Muscle of leg (tissue), 11 donors: ENCODE data around the gene TEDDM1. TPM values are rescaled to one million over a fixed set of nuclear protein-coding genes. Genes with fewer than 3 reads are reported as not detected.
A peak's percentile ranks its signal among the peaks of the same experiment; 100 is the strongest.

Experiments
- DNase-seq: peaks from one replicate; pipeline ENCODE4 v3.0.0; 2013
- H3K27ac ChIP-seq: one replicate; pipeline ENCODE4 v1.5.1; 2013; ENCODE audit warnings: mild to moderate bottlenecking, low read length, control low read depth
- H3K27me3 ChIP-seq: one replicate; pipeline ENCODE4 v1.6.1; 2013; ENCODE audit warnings: low read length; ENCODE audit not compliant: control insufficient read depth, insufficient read depth
- H3K36me3 ChIP-seq: one replicate; pipeline ENCODE4 v1.6.1; 2013; ENCODE audit warnings: low read length; ENCODE audit not compliant: control insufficient read depth, insufficient read depth
- H3K4me1 ChIP-seq: one replicate; pipeline ENCODE4 v1.6.1; 2013; ENCODE audit warnings: low read length; ENCODE audit not compliant: control insufficient read depth, insufficient read depth
- H3K4me3 ChIP-seq: one replicate; pipeline ENCODE4 v1.5.1; 2013; ENCODE audit warnings: low read length, control low read depth
- H3K9me3 ChIP-seq: replicated peaks from 2 replicates; pipeline ENCODE4 v1.6.1; 2013; ENCODE audit warnings: low read depth, low read length; ENCODE audit not compliant: control insufficient read depth
- WGBS: methylation state at CpG from one replicate; pipeline ENCODE4 v1.1.5; 2013; ENCODE audit warnings: missing lambda C conversion rate; ENCODE audit not compliant: insufficient coverage; 5-methylcytosine and 5-hydroxymethylcytosine counted together
- polyA plus RNA-seq, 8 donors: library from polyadenylated mRNA; unstranded; fragments of 120-200 nt; gene quantifications; one replicate each; pipeline versions ENCODE4 v1.2.1 to v1.2.3, GENCODE V29; 2013; ENCODE audit warnings: inconsistent platforms in 1 of 8, low replicate concordance in 1 of 8; ENCODE audit not compliant: insufficient read length in 8 of 8, insufficient read depth in 1 of 8
- total RNA-seq: library from RNA; stranded (reverse); fragments of 120-200 nt; gene quantifications from one replicate; pipeline ENCODE4 v1.2.4, GENCODE V29; 2013

TEDDM1 gene
- total and polyA plus RNA-seq, 9 donors: 0.14 TPM; not detected in 8

DNA sequence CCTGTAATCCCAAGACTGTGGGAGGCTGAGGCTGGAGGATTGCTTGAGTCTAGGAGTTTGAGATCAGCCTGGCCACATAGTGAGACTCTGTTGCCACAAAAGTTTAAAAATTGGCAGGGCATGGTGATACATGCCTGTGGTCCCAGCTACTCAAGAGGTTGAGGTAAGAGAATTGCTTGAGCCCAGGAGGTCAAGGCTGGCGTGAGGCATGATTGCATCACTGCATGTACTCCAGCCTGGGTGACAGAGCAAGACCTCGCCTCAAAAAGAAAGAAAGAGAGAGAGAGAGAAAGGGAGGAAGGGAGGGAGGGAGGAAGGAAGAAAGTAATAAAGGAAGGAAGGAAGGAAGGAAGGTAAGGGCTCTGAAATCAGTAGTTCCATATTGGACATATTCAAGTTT, 33.9 kb downstream of the TEDDM1 start:
- WGBS: 100% methylated on average over 1 of the region's 2 CpGs
- H3K27ac ChIP-seq: no peak overlapping the region
- H3K36me3 ChIP-seq: no peaks in the 10 kb centered on the region
- no peaks in the 10 kb centered on the region for H3K9me3 ChIP-seq
- no peaks in the 10 kb centered on the region for H3K27me3 ChIP-seq
- DNase-seq: no peak
- peaks cover 10% of the 10 kb centered on the region for H3K4me1 ChIP-seq
- H3K4me3 ChIP-seq: no peak overlapping the region

DNA sequence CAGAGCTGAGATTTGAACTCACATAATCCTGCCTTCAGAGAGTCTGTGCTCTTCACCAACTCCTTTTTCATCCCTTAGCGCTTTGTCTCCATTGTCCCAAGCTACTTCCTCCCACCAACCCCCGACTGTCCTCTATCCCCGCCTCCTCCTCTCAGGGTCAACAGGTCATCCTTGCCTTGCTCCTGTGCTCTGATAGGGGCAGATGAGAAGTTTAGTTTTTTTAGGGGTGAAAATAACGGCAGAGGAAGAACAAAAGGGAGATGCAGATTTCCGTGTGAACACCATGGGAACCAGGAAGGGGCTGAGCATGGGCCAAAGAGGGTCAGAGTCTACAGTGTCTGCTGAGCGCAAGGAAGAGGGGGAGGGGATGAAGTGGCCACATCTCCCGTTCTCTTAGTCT, 40.8 kb downstream of the TEDDM1 start:
- Histone ChIP-seq H3K4me3 (no peak overlapping the region), H3K27me3 (no peaks in the 10 kb centered on the region), H3K36me3 (no peaks in the 10 kb centered on the region), H3K27ac (no peak overlapping the region), H3K9me3 (no peaks in the 10 kb centered on the region), H3K4me1 (peaks cover 26% of the 10 kb centered on the region)
- WGBS: 34% methylated on average over 3 of the region's 7 CpGs
- DNase-seq: no peak

DNA sequence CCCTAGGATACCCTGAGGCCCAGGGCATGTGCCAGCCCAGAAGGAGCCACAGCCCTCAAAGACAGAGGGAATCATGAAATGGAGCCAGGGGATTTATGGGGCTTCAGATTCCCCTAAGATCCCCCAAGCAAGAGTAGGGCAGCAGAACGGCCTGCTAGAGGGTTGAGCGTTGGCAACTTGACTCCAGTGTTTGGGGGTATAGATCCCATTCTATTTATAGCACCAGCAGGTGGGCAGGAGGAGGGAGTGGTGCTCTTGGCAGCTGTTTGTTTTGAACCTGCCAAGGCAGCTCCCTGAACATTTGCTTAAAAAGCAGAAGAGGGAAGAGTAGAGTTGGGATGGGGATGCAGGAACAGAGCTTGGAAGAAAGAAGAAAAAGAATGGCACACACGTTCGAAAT, 42.6 kb downstream of the TEDDM1 start:
- no peaks in the 10 kb centered on the region for H3K27me3 ChIP-seq
- peak; percentile 70 for DNase-seq
- H3K4me1 ChIP-seq: peaks cover 26% of the 10 kb centered on the region
- H3K36me3 ChIP-seq: no peaks in the 10 kb centered on the region
- no peak overlapping the region for H3K4me3 ChIP-seq
- H3K27ac ChIP-seq: peak overlapping the region; percentile 84
- H3K9me3 ChIP-seq: no peaks in the 10 kb centered on the region
- 62% methylated on average over 2 of the region's 4 CpGs for WGBS

DNA sequence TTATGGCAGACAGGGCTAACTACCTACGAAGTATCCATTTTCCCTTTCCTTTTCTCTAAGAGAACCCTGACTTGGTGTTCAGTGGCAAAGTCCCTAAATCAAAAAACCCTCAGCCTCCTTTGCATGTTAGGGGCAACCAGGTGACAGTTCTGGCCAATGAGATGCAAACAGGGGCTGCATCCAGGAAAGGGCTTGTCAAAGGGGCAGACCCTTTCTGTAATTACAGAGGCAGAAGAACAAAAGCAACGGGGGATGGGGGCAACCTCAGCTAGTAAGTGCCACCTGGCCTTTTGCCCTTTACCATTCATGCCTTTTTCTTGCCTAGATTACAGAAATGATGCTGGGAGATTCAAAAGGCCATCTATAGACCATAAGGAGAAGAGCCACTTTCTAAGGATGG, 43.3 kb downstream of the TEDDM1 start:
- H3K27ac ChIP-seq: peak overlapping the region; percentile 84
- no peaks in the 10 kb centered on the region for H3K27me3 ChIP-seq
- H3K9me3 ChIP-seq: no peaks in the 10 kb centered on the region
- H3K36me3 ChIP-seq: no peaks in the 10 kb centered on the region
- no peak for DNase-seq
- no peak overlapping the region for H3K4me3 ChIP-seq
- no CpG with 5 or more reads among the region's 2 CpGs for WGBS
- H3K4me1 ChIP-seq: peaks cover 21% of the 10 kb centered on the region

DNA sequence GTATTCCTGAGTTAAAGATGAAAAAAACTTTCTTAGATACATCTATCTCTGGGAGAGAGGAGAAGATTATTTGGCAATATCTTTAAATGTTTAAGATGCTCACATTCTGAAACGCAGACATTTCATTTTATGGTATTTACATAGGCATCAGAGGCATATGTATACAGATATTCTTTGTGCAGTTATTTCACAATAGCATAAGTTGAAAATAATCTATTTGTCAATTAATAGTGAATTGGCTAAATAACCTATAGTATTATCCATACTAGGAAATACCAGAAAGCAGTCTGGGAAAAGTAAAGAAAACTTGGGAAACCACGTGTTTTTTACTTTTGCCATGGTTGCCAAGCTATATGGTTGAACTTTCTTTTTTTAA, 44.8 kb downstream of the TEDDM1 start:
- DNase-seq: no peak
- peaks cover 19% of the 10 kb centered on the region for H3K4me1 ChIP-seq
- WGBS: no CpG with 5 or more reads among the region's 2 CpGs

DNA sequence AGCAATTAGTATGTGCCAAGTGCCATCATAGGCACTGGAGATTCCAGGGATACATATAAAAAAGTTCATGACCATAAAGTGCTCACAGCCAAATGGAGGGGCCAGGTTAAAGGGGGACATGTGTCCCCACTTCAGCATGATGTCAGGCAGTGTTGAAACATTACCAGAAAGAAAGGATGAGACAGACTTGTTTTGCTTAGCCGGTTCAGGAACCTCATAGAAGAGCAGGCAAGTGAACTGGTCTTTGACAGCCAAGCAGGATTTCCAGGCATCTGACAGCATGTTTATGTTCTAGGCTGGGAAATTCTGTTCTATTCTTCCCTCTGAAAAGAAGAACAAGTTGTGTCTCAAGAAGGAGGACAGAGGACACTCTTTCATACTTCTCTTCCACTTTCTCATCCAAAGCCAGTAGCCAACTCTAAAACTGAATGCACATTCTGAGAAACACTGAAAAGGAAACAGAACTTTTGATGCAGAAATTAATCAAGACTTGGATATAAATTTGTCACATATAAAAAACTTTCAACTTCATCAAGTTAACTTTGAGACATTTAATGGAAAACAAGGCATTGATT, 48.6 kb downstream of the TEDDM1 start:
- Histone ChIP-seq H3K27ac (no peak overlapping the region), H3K4me1 (peaks cover 17% of the 10 kb centered on the region), H3K9me3 (no peaks in the 10 kb centered on the region), H3K27me3 (no peaks in the 10 kb centered on the region), H3K36me3 (no peaks in the 10 kb centered on the region), H3K4me3 (no peak overlapping the region)
- no peak for DNase-seq
- 71% methylated on average over 1 of the region's 1 CpG for WGBS

More for the DNA sequence above, 44.8 kb downstream of the TEDDM1 start:
- Histone ChIP-seq H3K9me3 (no peaks in the 10 kb centered on the region), H3K27ac (no peak overlapping the region), H3K4me3 (no peak overlapping the region), H3K36me3 (no peaks in the 10 kb centered on the region), H3K27me3 (no peaks in the 10 kb centered on the region)

DNA sequence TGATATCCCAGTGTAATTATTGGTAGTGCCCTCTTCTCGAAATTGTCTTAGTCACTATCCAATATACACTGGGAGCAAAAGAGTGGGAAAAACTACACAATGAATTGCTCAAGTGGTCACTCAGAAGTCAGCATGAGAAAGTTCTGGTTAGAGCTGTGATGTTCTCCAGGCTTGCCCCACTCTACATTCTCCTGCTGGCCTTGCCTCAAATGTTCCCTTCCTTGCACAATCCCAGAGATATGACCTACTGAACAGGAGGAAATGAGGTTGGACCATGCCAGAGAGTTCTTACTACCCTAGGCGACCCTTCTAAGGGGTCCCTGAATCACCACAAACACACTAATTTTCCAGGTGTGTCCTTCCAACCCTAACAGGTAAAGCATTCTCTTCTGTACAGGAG, 49.6 kb downstream of the TEDDM1 start:
- no peaks in the 10 kb centered on the region for H3K36me3 ChIP-seq
- H3K9me3 ChIP-seq: no peaks in the 10 kb centered on the region
- no peak for DNase-seq
- no peak overlapping the region for H3K27ac ChIP-seq
- H3K4me1 ChIP-seq: peaks cover 17% of the 10 kb centered on the region
- H3K27me3 ChIP-seq: no peaks in the 10 kb centered on the region
- WGBS: no CpG with 5 or more reads among the region's 2 CpGs
- no peak overlapping the region for H3K4me3 ChIP-seq

DNA sequence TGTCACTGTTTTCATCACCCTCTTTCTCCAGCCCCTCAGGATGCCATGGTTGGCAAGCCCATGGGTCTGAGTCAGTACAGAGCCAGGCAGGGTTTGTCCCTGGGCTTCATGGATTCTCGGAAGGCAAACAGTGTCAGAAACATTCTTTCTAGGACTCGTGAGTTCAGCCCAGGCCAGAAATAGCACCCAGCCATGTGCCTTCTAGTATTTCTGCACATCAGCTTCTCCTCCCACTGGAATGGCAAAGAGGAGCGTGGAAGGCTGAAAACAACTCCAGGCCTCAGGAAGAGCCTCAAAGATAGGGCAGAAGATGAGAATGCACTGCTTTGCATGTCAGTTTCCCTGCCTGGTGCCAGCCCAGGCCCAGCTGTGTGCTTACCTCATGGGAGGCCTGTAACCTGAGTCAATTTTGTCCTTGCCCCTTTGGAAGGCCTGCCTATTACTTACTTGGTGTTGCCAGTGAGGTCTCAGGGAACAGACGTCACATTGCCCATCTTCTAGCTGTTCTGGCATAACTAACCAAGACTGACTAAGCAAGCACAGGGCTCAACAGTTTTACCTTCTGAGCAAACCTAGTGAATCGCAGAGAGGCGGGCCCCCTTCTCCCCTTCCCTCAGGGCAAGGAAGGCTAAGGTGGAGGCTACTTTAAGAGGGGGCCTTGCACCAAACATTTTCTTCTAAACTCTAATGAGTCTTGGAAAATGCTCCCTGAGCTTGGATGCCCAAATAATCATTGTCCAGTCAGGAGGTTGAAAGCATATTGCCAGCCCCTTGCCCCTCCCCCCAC, 51.3 kb downstream of the TEDDM1 start:
- Histone ChIP-seq H3K9me3 (no peaks in the 10 kb centered on the region), H3K27me3 (no peaks in the 10 kb centered on the region), H3K27ac (peak overlapping the region; percentile 84), H3K4me1 (peaks cover 17% of the 10 kb centered on the region), H3K36me3 (no peaks in the 10 kb centered on the region), H3K4me3 (no peak overlapping the region)
- 72% methylated on average over 3 of the region's 6 CpGs for WGBS
- peak; percentile 75 for DNase-seq

Other genes with a start within 250 kb of the TEDDM1 start
- gene GLUL, start 8.9 kb downstream of the TEDDM1 start, total RNA-seq: 417 TPM
- gene GLUL, start 8.9 kb downstream of the TEDDM1 start, polyA plus RNA-seq: 100 to 1,000 TPM; 238 to 398 (median 285) TPM
- gene RGSL1, start 49.5 kb upstream of the TEDDM1 start, total RNA-seq: not detected
- under 1 TPM in 1 of 8 donors, not detected in 7; 0.43 TPM for gene RGSL1, start 49.5 kb upstream of the TEDDM1 start, polyA plus RNA-seq
- gene RNASEL, start 188.6 kb upstream of the TEDDM1 start, total RNA-seq: 6.7 TPM
- 1 to 10 TPM; 2.6 to 6.3 (median 3.7) TPM for gene RNASEL, start 188.6 kb upstream of the TEDDM1 start, polyA plus RNA-seq
- gene RGS16, start 203.7 kb upstream of the TEDDM1 start, total RNA-seq: 8.2 TPM
- gene RGS16, start 203.7 kb upstream of the TEDDM1 start, polyA plus RNA-seq: 10 to 100 TPM in 2 of 8 donors, 1 to 10 TPM in 6; 5.4 to 17.4 (median 9.2) TPM